HepG2 (cell line): ENCODE data around the gene SPHK2. TPM values are rescaled to one million over a fixed set of nuclear protein-coding genes. Genes with fewer than 3 reads are reported as not detected.

ENCODE experiments used
- ATAC-seq: fragments of 200-7000 bp; cut with Tn5 transposase; 3 replicates; pipeline ENCODE4 v1.9.1; 2020; ENCODE audit warnings: mild to moderate bottlenecking, moderate library complexity
- BruUV-seq: library from RNA; stranded (reverse); fragments of 400-500 nt; replicated peaks from 2 replicates; lab custom pipeline; 2021; lab: Mats Ljungman, UMichigan
- CTCF ChIA-PET: fragments of 300-600 bp; formaldehyde crosslinking; extraction: SDS; loops from one replicate; lab custom pipeline; 2021; ENCODE audit warnings: low total read pairs, inconsistent platforms, low intra/inter-chr PET ratio; lab: Yijun Ruan, JAX
- POLR2A ChIA-PET: fragments of 350-600 bp; sonication (Branson Sonifier 250); formaldehyde crosslinking; loops from one replicate; lab custom pipeline; 2020; ENCODE audit warnings: antibody characterized with exemption, inconsistent platforms; lab: Yijun Ruan, JAX
- DNase-seq: peaks from one replicate; pipeline ENCODE4 v3.0.0-alpha.2; 2015; ENCODE audit warnings: low spot score
- FAIRE-seq: peaks from 3 replicates; lab custom pipeline; 2011; peaks lifted over from hg19 to GRCh38; lab: Jason Lieb, UNC
- H2AFZ ChIP-seq: one replicate; pipeline ENCODE4 v1.6.1; 2011; ENCODE audit warnings: low read length, inconsistent platforms
- H3K27ac ChIP-seq: fragments of 300-600 bp; 3 replicates; pipeline ENCODE4 v1.8.0; 2011; ENCODE audit warnings: mixed run types, mild to moderate bottlenecking, mixed read lengths, low read length, inconsistent platforms; ENCODE audit not compliant: insufficient read depth; ENCODE audit errors: extremely low read length
- H3K27me3 ChIP-seq, 2 experiments: fragments of 200-600 bp in 1 of 2; 2 replicates in 1 of 2; 3 replicates in 1 of 2; pipeline versions ENCODE4 v1.6.0 to v1.8.0; 2011; ENCODE audit warnings: low read length in 2 of 2, mild to moderate bottlenecking in 2 of 2, moderate library complexity in 2 of 2, inconsistent platforms in 1 of 2; ENCODE audit not compliant: insufficient read depth in 2 of 2, control insufficient read depth in 1 of 2
- H3K36me3 ChIP-seq, 2 experiments: fragments of 200-600 bp in 1 of 2; replicated peaks in 1 of 2; 2 replicates in 1 of 2; 3 replicates in 1 of 2; pipeline versions ENCODE4 v1.5.1 to v1.8.0; 2011; ENCODE audit warnings: low read length in 2 of 2, inconsistent platforms in 1 of 2; ENCODE audit not compliant: insufficient read depth in 2 of 2, control insufficient read depth in 1 of 2
- H3K4me1 ChIP-seq: 2 replicates; pipeline ENCODE4 v1.5.1; 2012; ENCODE audit warnings: low read length, inconsistent platforms; ENCODE audit not compliant: insufficient read depth
- H3K4me2 ChIP-seq: 2 replicates; pipeline ENCODE4 v1.6.0; 2011; ENCODE audit warnings: low read depth, low read length, inconsistent platforms
- H3K4me3 ChIP-seq, 3 experiments: fragments of 200-600 bp in 1 of 3; sonication (generic), shearing (Covaris generic) in 1 of 3; replicated peaks in 1 of 3; 2 replicates each; pipeline ENCODE4 v1.5.1; 2011 to 2016; ENCODE audit warnings: low read length in 3 of 3, inconsistent platforms in 2 of 3, low read depth in 2 of 3, mild to moderate bottlenecking in 2 of 3, control low read depth in 1 of 3, mixed read lengths in 1 of 3; ENCODE audit not compliant: insufficient read depth in 1 of 3
- H3K79me2 ChIP-seq: one replicate; pipeline ENCODE4 v1.6.1; 2011; ENCODE audit warnings: low read length, inconsistent platforms; ENCODE audit not compliant: insufficient read depth
- H3K9ac ChIP-seq: 2 replicates; pipeline ENCODE4 v1.6.0; 2011; ENCODE audit warnings: mild to moderate bottlenecking, low read depth, low read length, inconsistent platforms; ENCODE audit not compliant: insufficient read depth
- H3K9me3 ChIP-seq: 2 replicates; pipeline ENCODE4 v1.5.1; 2012; ENCODE audit warnings: mild to moderate bottlenecking, low read length
- H4K20me1 ChIP-seq: 2 replicates; pipeline ENCODE4 v1.6.0; 2011; ENCODE audit warnings: inconsistent platforms, mild to moderate bottlenecking, low read length, moderate library complexity; ENCODE audit not compliant: insufficient read depth
- MLLT10 ChIP-seq: sonication (generic); formaldehyde crosslinking; IDR thresholded peaks from 2 replicates; pipeline ENCODE4 v1.4.0; 2020; ENCODE audit warnings: missing genetic modification reagents
- REST ChIP-seq, 2 experiments: IDR thresholded peaks; 2 replicates each; pipeline ENCODE4 v1.6.1; 2011 to 2012; ENCODE audit warnings: low read length in 2 of 2, borderline replicate concordance in 1 of 2, low read depth in 1 of 2, mild to moderate bottlenecking in 1 of 2, moderate library complexity in 1 of 2
- SMAD9 ChIP-seq: sonication (generic); formaldehyde crosslinking; IDR thresholded peaks from 2 replicates; pipeline ENCODE4 v1.5.1; 2020; ENCODE audit warnings: mild to moderate bottlenecking, missing genetic modification reagents
- STAG1 ChIP-seq: sonication (generic); formaldehyde crosslinking; IDR thresholded peaks from 2 replicates; pipeline ENCODE4 v1.4.0; 2020; ENCODE audit warnings: missing genetic modification reagents
- U2AF2 ChIP-seq: fragments of 200-400 bp; formaldehyde crosslinking; IDR thresholded peaks from 2 replicates; pipeline ENCODE4 v1.6.1; 2017; ENCODE audit warnings: low read depth, mild to moderate bottlenecking, low read length
- ZBTB34 ChIP-seq: sonication (generic); formaldehyde crosslinking; IDR thresholded peaks from 2 replicates; pipeline ENCODE4 v1.8.0; 2022; ENCODE audit warnings: mild to moderate bottlenecking, missing genetic modification reagents
- ZNF280B ChIP-seq: sonication (generic); formaldehyde crosslinking; IDR thresholded peaks from 2 replicates; pipeline ENCODE4 v1.5.0; 2020; ENCODE audit warnings: missing genetic modification reagents, mild to moderate bottlenecking, borderline replicate concordance
- ZNF337 ChIP-seq: sonication (generic); formaldehyde crosslinking; IDR thresholded peaks from 2 replicates; pipeline ENCODE4 v1.5.1; 2020; ENCODE audit warnings: missing genetic modification reagents, low read depth, mild to moderate bottlenecking, borderline replicate concordance
- ZNF674 ChIP-seq: sonication (generic); formaldehyde crosslinking; IDR thresholded peaks from 2 replicates; pipeline ENCODE4 v1.5.0; 2020; ENCODE audit warnings: low read depth, mild to moderate bottlenecking, missing genetic modification reagents
- ZSCAN31 ChIP-seq: sonication (generic); formaldehyde crosslinking; IDR thresholded peaks from 2 replicates; pipeline ENCODE4 v1.5.0; 2020; ENCODE audit warnings: low read depth, mild to moderate bottlenecking, missing genetic modification reagents
- WGBS: methylation state at CpG from one replicate; pipeline ENCODE4 v1.1.6; 2017; ENCODE audit warnings: low lambda C conversion rate; 5-methylcytosine and 5-hydroxymethylcytosine counted together
- in situ Hi-C: cut with HindIII; loops from 2 replicates; pipeline ENCODE4 v1.10.0; 2017; ENCODE audit warnings: low pct_unique_long_range_greater_than_20kb; ENCODE audit not compliant: extremely low pct_ligation_motif_present
- intact Hi-C: fragments of 100-400 bp; cut with micrococcal nuclease; formaldehyde crosslinking; loops from one replicate; pipeline ENCODE4 v1.10.0; 2022; ENCODE audit not compliant: unreplicated experiment
- polyA plus RNA-seq, 8 experiments: library from polyadenylated mRNA; depleted of rRNA in 3 of 8; stranded (reverse) in 7 of 8; unstranded in 1 of 8; fragments of >200 nt; fragmentation: Illumina TruSeq in 4 of 8; extraction: Trizol in 4 of 8; gene quantifications; 2 replicates each; pipeline versions ENCODE4 v1.2.1 to v1.2.3, GENCODE V29; 2011 to 2016; ENCODE audit warnings: low read depth in 4 of 8, missing spikeins in 1 of 8, mixed read lengths in 1 of 8; ENCODE audit not compliant: insufficient read depth in 1 of 8
- total RNA-seq, 5 experiments: library from RNA; depleted of rRNA; stranded (reverse); fragments of >200 nt; fragmentation: Illumina TruSeq; extraction: Trizol; gene quantifications; 2 replicates each; pipeline ENCODE4 v1.2.3, GENCODE V29; 2016; ENCODE audit warnings: low read depth in 1 of 5

The SPHK2 gene
- total and polyA plus RNA-seq, 2 of the 13 experiments (the other 11 are each of a cell fraction or from before 2014, with no cell fraction given): 2.9 to 14.4 TPM

GRCh38 chr19:48663667-48664066 is 44.4 kb downstream of the SPHK2 start (continued):
- TF ChIP-seq ZBTB34: no peak
- no peak for TF ChIP-seq ZNF674
- TF ChIP-seq U2AF2: no peak
- no peak for TF ChIP-seq STAG1 (CRISPR knock-in tag)

- Histone ChIP-seq H3K9me3 (no peaks in the 10 kb centered on the region), H3K4me3 (no peak overlapping the region), H3K9ac (no peak overlapping the region), H3K4me1 (no peaks in the 10 kb centered on the region), H3K27me3 (peaks cover 1 to 6% of the 10 kb centered on the region in 2 experiments; a peak in 2 of 5 replicates), H3K79me2 (no peaks in the 10 kb centered on the region), H3K4me2 (no peak overlapping the region), H4K20me1 (no peaks in the 10 kb centered on the region), H3K36me3 (no peaks in the 10 kb centered on the region), H2AFZ (no peak overlapping the region), H3K27ac (no peak overlapping the region)
- CTCF ChIA-PET: no interaction called here
- intact Hi-C loops: no loop called here
- in situ Hi-C loops: no loop called here
- WGBS: 49% methylated on average over 3 of the region's 14 CpGs
- no peak for DNase-seq
- TF ChIP-seq SMAD9 (CRISPR knock-in tag): no peak
- no peak for TF ChIP-seq ZNF337 (CRISPR knock-in tag)
- no peak for TF ChIP-seq ZSCAN31 (CRISPR knock-in tag)
- TF ChIP-seq ZBTB34: no peak
- no peak for TF ChIP-seq ZNF280B (CRISPR knock-in tag)
- TF ChIP-seq MLLT10 (CRISPR knock-in tag): no peak
- TF ChIP-seq REST (IDR thresholded peaks at IDR 0.05; ENCODE audit: borderline replicate concordance in 1 of 2, low read depth in 1 of 2, low read length in 2 of 2): no peak
- POLR2A ChIA-PET: no interaction called here
- ATAC-seq: no peak; the same call in 2 of the 3 replicates
- BruUV-seq: no TSS peak
- no peak for FAIRE-seq
These were observed 45.2 kb downstream of the SPHK2 start for GRCh38 chr19:48664476-48664875.
